KG1 (cell line): ENCODE data around the gene ATP10A.

Source experiments
- DNase-seq: peaks from one replicate; lab custom pipeline; 2025; lab: John Stamatoyannopoulos, UW

ATP10A gene, protein sequence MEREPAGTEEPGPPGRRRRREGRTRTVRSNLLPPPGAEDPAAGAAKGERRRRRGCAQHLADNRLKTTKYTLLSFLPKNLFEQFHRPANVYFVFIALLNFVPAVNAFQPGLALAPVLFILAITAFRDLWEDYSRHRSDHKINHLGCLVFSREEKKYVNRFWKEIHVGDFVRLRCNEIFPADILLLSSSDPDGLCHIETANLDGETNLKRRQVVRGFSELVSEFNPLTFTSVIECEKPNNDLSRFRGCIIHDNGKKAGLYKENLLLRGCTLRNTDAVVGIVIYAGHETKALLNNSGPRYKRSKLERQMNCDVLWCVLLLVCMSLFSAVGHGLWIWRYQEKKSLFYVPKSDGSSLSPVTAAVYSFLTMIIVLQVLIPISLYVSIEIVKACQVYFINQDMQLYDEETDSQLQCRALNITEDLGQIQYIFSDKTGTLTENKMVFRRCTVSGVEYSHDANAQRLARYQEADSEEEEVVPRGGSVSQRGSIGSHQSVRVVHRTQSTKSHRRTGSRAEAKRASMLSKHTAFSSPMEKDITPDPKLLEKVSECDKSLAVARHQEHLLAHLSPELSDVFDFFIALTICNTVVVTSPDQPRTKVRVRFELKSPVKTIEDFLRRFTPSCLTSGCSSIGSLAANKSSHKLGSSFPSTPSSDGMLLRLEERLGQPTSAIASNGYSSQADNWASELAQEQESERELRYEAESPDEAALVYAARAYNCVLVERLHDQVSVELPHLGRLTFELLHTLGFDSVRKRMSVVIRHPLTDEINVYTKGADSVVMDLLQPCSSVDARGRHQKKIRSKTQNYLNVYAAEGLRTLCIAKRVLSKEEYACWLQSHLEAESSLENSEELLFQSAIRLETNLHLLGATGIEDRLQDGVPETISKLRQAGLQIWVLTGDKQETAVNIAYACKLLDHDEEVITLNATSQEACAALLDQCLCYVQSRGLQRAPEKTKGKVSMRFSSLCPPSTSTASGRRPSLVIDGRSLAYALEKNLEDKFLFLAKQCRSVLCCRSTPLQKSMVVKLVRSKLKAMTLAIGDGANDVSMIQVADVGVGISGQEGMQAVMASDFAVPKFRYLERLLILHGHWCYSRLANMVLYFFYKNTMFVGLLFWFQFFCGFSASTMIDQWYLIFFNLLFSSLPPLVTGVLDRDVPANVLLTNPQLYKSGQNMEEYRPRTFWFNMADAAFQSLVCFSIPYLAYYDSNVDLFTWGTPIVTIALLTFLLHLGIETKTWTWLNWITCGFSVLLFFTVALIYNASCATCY (N-terminal part only)

DNA sequence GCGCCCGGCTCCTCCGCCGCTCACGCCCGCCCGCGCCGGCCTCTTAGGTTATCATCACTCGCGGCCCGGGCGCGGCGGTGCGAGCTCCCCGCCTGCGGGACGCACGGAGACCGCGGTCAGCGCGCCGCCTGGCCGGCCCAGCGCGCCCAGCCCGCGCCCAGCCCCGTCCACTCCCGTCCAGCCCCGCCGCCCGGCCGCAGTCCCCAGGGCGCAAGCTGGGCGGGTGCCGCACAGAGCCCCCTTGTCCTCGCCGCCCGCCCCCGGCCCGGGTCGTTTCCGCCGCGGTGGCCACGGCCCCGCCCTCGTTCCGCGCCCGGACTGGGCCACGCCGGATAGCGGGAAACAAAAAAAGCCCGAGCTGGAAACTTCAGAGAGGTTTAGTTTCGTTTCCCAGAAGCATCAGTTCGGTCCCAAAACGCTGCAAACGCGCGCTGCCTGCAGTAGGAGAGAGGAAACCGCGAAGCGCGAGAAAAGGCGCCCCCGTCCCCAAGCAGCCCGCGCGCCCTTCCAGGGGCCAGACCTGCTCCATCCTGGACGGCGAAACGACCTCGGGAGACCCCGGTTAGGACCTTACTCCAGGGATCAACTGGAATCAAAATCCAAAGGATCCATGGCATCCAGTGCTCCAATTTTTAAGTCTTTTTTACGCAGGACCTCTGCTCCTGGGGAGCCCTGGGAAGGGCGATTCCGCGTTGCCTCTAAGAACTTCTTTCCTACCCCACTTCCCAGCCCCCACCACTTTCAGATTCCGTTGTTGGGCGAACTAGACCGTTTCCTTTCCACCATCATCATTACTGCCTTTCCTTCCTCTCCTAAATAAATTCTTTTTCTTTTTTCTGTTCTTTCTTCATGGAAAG, at the start of gene ATP10A:
Gene ATP10A (minus strand): TSS at position 217 of the 857 bp plus-strand sequence. CDS start 231 bp downstream, outside the sequence.
- DNase-seq: no peak

DNA sequence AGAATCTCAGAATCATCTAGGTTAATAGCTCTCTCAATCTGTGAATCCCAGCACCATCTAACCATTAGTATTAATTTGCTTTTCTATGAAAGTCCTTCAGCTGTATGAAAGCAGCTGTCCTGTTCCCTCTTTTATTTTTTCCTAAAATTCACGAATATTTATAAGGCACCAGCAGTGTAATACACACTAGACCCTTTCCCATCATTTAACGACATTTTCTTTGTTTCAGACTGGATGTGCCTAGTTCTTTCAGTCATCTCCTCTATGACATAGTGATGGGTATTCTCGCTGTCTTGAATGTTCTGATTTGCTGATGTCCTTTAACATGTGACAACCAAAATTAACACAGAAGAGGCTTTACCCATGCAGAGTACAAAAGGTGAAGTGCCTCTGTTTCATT, 48.9 kb upstream of the ATP10A start:
- no peak for DNase-seq

DNA sequence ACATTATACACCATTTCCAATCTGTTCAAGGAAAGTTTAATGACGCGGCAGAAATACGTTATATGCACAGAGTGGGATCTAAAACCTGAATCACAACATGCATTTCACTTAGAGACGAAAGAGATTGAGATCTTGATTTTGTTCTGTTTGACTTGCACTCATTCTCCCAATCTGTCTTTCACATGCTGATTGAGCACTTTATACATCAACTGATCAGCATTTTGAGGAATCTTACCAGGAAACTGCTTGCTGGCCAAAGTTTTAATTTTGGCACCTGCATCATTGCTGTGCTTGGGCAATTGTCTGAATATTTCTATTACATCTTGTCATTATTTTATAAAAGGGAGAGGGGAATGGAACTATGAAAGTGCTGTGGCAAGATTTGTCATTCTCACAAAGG, 47.7 kb upstream of the ATP10A start:
- DNase-seq: no peak

DNA sequence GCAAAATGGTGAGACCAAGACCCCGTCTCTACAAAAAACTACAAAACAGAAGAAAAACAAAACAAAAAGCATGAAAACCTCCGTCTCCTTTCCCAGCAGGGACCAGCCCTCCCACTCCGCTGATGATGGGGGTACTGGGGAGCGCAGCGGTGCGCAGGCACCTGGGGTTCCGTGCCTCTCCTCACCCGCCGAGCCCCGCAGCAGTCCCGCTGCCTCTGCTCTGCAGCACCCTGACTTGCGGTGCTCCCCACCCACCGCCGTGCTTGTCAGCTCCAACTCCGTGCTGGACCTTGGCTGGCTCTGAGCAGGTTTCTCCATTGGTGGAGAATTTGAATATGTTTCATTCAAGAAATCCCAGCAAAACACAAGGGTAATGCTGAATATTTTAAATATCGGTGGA, 46.7 kb upstream of the ATP10A start:
- DNase-seq: no peak

DNA sequence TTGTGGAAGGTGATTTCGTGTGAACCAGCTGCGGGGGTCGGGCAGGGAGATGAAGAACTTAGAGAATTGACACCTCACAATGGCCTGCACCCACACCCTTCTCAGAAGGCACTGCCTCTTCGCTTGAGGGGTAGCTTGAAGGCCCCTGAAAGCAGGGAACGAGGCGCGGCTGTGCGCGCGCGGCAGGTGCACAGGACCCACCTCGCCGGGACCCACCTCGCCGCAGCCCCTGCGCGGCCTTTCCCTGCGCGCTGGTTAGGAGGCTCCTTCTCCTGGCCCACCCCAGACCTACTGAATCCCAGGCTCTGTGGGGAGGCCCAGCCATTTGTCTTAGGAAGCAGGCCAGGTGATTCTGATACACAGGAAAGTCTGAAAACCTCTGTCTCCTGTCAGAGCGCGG, 46.2 kb upstream of the ATP10A start:
- DNase-seq: no peak

DNA sequence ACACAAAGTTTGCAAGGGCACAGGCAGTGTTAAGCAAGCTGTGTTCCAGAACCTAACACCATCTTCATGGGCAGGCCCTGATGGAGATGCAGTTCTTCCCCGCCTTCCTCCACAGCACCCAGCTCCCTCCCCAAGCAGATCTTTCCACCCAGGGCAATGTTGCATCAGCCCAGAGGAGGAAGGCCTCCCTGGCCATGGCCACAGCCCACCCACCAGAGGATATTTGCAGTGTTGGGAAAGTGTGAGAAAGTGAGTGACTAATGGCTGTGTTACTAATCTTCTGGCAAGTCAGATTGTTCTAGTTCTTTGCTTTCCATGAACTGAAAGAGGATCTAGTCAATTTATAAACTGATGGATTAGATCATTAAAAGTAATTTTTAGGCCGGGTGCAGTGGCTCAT, 42.0 kb upstream of the ATP10A start:
- no peak for DNase-seq

DNA sequence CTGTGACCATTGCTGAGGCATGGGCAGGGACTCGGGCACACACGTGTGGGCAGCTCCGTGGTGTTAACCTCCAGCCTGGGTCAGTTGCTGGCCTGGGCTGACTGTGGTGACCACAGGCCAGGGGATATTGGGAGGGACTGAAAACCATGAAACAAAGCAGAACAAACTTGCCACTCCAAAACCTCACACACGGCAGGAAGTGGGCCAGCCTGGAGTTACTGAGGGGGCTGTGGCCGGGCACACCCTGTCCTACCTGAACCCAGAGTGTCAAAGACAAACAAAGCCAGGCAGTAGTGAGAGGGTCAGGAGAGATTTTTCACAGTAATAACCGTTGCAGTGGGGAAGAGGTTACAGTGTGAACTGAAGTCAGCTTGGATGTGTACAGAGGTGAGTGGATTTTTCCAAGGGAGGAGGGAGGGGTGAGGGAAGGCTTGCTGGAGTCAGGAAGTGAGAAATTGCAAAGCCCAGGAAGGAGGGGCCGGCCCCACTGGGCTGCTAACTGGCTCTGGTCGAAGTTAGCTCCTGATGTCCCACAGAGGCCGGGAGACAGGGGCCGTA, 40.0 kb upstream of the ATP10A start:
- no peak for DNase-seq

DNA sequence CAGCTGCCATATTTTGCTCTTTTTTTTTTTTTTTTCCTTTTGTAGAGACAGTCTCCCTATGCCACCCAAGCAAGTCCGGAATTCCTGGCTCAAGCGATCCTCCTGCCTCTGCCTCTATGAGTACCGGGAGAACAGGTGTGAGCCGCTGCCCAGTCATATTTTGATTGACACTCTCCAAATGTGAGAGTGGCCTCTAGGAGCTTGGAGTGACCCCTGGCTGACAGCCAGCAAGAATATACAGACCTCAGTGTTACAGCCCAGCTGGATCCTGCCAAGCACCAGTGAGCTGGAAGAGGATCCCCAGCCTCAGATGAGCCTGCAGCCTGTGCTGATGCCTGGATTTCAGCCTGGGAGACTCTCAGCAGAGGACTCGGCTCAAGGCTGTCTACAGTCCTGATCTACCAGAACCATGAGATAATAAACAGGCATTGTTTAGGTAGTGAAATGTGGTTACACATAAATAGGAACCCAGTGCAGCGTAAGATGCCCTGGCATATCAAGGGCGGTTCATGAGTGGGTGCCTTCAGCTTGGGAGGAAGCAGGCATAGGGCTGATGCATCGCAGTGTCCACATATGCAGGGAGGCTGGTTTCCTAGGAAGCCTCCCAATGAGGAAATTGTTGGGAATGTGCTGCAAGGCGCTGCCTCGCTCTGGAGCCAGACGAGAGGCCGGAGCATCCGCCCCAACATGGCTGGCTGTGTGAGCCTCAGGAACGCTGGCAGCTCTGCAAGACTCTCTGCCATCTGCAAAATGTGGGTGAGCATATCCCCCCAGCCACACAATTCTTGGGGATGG, 38.9 kb upstream of the ATP10A start:
- no peak for DNase-seq

DNA sequence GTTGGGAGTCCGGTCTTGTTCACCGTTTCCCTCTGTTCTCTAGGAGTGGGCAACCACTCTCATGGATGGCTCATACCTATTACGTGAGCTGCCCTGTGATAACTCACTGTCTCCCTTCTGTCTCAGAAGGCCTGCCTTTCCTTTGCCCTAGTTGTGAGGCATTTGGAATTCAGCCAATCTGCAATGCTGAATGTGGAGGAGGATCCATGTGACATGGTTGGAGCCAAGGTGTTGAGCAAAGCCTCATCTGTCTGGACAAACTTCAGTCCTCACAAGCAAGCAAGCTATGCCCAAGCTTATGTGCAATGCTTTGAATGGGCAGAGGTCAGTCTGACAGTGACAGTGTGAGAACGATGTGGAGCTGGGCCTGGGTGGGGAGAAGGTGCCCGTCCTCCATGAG, 37.8 kb upstream of the ATP10A start:
- DNase-seq: no peak

DNA sequence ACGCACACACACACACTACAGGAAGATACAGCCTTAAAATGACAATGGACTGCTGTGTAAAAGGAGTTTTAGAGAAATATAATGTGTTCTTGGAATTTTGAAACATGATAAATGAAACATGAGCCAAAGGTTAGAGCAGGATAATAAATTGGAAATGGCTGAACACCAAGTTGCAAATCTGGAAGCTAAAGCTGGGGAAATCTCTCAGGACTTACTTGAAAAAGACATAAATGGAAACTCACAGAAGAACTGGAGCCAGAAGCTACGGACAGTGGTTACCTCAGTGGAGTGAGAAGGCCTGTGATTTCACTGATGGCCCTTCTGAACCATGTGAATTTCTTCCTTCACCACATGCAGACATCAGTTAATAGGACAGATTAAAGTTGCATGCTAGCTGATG, 37.3 kb upstream of the ATP10A start:
- DNase-seq: no peak

DNA sequence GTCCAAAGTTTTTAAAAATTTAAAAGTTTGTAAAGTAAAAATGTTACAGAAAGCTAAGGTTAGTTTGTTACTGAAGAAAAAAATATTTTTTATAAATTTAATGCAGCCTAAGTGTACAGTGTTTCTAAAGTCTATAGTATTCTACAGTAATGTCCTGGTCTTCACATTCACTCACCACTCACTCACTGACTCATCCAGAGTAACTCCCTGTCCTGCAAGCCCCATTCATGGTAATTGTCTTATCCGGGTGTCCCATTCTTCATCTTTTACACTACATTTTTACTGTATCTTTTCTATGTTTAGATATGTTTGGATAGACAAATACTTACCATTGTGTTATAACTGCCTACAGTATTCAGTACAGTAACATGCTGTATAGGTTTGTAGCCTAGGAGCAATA, 36.7 kb upstream of the ATP10A start:
- no peak for DNase-seq

DNA sequence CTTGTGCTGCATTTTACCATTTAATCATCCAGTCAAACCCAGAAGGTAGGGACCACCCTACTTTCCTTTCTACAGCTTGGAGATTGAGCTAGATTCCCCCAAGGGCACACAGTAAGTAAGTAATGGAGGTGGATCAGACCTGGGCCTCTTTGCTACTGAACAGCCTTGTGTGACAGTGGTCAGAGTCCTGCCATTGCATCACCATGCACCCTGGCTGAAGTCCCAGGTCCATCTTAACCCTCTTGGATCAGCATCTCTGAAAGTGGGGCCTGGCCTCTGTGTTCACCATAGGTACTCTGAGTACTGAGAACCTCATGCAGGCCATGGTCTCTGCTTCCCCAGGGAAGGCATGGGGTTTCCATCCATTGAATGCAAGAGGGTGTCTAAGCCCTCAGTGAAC, 34.5 kb upstream of the ATP10A start:
- DNase-seq: no peak

DNA sequence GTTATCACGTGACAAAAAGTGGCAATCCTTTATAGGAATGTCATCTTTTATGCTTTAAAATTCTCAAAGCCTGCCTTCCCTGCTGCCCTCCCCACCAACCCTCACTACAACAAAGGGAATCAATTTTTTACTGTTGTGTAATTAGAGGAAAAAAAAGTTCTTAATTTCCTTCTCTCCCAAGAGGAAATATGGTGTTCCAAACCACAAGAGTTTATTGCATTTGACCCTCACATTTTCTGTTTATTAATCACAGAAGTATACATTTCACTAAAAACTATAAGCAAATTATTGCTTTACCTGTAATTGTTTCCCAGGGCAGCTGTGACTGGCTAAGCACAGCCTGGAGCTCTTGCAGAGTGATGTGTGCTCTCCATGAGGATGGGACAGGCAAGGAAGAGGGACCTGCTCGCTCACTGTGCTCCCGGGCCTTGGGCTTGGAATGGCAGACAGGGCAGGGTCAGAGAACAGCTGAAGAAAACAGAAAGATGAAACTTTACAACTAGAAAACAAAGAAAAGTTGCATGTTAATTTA, 31.3 kb upstream of the ATP10A start:
- DNase-seq: no peak

DNA sequence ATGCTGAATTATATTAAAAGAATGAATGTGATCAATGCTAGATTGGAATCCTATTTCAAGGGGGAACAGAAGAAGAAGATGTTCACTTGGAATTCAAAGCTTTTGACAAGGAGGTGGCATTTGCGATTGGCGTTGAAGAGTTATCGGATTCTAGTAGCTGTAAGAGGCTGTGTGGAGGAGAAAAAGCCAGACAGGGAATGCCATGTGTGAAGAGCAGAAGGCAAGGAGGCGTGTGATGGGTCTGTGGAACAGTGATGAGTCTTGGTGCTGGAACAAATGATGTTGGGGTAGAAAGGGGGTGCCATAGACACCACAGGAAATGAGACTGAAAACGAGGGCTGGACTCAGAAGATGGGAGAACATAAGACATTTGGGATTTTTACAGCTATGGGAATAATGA, 30.5 kb upstream of the ATP10A start:
- DNase-seq: no peak

DNA sequence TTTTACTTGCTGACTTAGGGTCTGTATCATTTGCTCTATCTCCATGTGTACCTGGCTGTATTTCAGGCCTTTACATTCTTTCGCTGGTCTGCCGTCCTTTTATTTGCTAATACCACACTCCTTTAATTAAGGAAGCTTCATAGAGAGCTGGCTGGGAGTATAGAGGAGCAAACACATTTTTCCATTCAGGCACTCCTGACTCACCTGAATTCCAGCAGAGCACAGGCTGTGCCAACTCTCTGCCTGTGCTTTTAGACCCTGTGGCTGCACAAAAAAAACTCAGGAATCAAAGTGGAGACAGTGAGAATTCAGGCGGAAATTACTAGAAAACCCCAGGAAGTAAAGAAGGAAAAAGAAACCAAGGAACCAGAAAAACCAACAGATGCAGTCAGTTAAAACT, 29.0 kb upstream of the ATP10A start:
- no peak for DNase-seq

DNA sequence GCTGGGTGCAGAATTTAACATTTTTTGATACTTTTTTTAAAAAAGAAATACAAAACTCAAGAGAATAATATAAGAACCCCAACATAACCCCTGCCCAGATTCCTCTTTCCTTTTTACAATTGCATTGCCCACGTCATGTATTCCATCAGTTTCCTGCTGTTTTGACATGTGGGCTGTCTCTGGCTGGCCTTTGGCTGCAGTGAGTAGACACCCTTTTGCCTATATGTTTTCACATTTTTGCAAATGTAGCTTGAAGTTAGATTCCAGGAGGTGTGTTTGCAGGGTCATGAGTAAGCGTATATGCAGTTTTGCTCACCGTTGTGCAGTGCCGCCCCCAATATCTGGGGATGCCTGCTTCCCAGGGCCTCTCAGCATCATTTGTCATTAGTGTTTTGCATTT, 28.0 kb upstream of the ATP10A start:
- no peak for DNase-seq

DNA sequence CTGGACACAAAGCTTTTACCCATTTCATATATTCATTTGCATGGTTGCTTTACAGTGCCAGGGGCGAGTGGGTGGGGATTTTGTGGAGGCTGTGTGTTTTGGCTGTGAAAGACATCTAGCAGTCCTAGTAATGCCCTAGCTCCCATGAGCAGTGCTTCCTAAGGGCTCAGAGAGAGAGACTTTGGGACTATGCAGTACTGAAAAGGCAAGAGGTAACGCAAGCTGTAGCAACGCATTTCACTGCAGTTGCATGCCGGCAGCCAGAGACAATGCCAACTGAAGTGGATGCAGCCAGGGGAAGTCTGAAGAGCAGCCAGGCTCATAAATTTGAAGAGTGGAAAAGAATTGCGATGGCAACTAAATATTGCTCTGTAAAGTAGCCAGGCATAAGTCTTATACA, 27.4 kb upstream of the ATP10A start:
- DNase-seq: no peak

DNA sequence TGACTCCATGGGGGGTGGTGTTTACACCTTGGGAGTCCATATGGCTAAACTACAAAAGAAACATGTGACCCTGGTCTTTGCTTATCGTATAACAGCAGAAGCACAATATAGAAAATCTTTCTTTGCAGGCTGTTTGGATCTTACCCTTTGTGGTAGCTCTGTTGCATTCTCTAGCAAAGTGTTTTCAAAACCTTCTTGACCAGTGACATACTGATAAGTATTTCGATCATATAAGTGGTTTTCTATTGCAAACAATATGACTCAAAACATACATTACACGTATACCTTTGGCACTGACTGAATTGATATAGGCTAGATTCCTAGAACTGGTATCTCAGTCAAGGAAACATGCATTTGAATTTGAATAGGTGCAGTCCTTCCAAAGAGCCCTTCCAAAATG, 24.7 kb upstream of the ATP10A start:
- no peak for DNase-seq

DNA sequence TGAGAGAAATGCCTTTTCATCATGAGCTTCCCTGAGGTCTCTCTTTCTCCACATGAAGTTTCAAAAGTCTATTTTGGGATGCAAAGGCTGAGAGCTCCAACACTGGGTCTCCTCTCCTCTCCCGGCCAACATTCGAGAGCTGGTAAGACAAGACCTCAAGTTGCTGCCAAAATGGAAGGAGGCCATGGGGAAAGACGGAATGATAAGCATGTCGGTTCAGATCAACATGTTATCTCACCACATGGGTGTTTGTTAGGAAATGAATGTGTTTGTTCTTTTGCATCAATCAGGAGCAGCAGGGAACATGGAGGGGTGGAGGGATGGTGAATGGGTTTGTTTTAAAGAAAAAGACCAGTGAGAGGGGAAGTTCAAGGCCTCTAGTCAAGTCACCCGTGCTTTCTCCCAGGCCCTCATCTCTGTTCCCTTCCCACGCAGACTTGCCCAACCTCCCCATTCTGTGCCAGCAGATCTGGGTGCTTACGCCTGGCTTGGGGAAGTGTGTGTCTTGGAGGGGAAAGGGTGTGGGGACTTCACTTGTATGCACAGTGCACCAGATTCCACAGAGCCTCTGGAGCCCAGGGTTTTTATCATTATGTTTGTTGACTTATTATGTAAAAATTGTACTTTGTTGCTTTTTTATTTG, 23.5 kb upstream of the ATP10A start:
- no peak for DNase-seq

DNA sequence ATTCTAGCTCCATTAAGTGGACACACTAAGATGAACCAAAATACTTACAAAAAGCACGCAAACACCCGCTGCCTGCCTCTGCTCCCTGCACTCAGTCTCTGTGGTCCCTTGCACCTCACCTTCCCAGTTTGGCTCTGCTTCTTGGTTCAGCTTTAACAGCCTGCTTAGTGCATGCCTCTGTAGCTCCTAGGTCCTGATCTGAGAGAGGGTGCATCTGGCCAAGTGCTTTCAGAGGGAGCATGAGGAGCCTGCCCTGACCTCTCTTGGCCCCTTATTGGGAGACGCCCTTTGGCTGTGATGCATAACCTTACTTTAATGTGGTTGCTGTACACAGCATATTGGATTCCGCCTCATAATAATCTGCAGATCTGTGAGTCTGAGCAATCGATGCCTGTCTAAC, 21.2 kb upstream of the ATP10A start:
- no peak for DNase-seq
